GM19397 (cell line): ENCODE measurements around the gene RAPGEF5.

Experiments
- ATAC-seq: cut with Tn5 transposase; IDR thresholded peaks from one replicate; pipeline ENCODE4 v1.9.1; 2021; ENCODE audit warnings: mild to moderate bottlenecking, moderate library complexity; ENCODE audit not compliant: unreplicated experiment

Gene RAPGEF5

DNA sequence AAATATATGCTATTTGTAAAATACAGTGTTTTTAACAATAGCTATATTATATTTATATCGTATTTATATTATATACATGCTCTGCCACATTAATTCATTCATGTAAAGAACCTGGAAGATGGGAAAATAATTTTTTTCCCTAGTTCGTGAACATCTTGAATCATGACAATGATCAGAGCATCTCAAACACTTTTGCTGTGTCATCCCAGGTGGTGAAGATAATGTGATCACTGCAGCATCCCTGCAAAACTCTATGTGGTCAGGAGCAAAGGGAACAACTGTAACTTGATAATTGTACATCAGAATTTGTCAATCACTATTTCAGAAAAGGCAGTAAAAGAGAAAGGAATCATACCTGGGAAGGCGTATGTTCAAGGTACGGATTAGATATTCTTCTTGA, 39.3 kb downstream of the RAPGEF5 start:
- no peak for ATAC-seq

DNA sequence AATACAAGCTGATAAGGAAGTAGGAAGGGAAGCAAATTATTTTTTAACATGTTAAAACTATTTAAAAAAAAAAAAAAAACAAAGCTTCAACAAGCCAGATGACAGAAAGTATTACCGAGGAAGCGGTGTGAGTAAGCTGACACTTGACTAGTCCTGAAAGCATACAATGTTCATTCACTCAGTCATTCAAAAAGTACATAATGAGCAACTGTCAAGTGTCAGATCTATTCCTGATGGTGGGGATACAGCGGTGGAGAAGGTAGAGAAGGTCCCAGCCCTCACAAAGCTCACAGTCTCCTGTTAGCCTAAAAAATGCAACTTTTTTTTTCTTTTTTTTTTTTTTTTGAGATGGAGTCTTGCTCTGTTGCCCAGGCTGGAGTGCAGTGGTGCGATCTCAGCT, 40.0 kb downstream of the RAPGEF5 start:
- no peak for ATAC-seq

DNA sequence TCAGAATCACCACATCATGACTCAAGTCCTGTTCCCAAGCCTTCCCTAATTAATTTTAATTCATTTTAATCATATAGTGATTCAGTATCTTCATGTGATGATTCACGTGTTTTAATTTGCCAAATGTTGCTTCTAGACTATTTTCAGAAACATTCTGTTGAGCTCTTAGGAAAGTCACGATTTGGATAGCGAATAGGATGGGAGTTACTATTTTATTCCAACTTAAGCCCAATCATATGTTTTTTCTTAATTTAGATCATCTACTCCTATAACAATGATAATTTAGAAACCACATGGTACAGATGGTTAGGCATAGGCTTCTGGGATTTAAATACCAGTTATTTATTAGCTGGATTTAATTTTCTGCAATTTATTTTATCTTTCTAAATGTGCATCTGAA, 49.1 kb downstream of the RAPGEF5 start:
- no peak for ATAC-seq

DNA sequence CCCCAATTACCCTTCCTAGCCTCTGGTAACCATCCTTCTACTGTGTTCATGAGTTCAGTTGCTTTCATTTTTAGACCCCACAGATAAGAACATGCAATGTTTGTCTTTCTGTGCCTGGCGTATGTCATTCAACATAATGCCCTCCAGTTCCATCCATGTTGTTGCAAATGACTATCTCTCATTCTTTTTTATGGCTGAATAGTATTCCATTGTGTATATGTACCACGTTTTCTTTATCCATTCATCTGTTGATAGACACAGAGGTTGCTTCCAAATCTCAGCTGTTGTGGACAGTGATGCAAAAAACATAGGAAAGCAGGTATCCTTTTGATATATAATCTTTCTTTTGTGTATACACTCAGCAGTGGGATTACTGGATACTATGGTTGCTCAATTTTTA, 51.2 kb downstream of the RAPGEF5 start:
- ATAC-seq = no peak

DNA sequence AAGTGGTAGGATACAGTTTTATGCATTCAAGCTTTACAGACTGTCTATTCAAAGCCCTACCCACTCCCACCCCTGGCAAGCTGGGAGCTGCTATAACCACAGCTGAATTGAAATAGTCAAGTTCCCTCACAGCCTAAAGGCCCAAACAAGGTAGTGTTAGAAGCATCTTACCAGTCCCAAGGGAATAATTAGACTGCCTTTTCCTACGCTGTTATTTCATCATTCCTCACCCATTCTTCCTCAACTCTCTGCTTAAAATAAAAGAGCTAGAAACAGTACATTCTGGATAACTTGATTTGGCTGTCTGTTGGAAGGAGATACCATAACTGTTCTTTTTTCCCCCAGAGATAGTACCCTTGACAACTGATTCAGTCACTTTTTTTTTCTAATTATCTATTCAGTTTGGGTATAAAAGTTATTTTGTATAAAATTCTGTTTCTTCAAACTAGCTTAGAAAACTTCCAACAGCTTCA, 54.0 kb downstream of the RAPGEF5 start:
- no peak for ATAC-seq

DNA sequence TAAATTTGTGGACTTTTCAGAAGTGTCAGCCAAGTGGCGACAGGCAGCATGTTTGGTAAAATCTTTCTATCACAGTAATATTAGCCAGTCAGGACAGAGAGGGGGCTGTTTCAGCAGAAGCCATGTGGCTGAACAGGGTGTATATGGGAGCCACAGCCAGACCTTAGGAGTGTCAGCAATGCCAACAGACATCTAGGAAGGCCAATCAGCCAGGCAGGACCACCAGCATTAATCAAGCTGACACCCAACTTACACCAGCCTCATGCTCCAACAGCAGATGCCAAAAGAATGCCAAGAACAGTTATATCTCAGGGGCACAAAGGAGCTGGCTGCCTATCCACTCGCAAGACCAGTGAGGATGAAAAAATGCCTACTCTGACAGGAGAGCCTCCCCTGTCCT, 54.8 kb downstream of the RAPGEF5 start:
- ATAC-seq = no peak

DNA sequence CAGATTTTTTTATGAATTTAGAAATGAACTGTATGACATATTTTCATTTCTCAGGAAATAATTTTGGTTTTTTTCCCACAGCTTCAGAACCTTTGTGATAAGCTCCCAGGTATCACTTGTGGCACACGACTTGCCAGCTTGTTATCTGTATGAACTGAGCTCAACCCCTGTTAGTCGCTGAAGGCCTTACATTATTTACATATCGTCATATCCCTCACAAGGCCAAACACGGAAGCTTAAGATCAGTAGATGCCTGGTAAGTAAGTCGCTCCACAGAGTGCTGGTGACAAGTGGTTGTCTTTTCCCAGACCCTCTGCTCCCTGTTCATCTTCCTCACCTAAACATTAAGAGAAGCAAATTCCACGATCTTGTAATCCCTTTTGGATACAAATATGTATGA, 55.2 kb downstream of the RAPGEF5 start:
- no peak for ATAC-seq

DNA sequence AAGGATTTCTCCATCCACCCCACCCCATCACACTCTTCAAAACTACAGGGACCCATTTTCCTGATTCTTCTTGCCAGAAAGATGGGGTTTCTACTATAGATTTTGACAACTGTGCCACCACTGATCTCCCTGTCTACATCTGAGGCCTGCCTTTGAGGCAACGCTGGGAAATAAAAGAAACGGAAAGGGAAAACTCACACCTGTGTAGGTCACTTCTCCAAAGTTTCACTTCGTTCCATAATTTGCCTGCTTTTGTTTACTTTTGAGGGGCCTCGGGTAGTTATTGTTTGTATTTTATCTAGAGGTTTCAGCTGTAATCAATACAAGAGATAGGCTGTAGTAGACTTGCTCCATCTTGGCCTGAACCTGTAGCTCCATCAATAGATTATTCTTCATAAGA, 56.1 kb downstream of the RAPGEF5 start:
- no peak for ATAC-seq

DNA sequence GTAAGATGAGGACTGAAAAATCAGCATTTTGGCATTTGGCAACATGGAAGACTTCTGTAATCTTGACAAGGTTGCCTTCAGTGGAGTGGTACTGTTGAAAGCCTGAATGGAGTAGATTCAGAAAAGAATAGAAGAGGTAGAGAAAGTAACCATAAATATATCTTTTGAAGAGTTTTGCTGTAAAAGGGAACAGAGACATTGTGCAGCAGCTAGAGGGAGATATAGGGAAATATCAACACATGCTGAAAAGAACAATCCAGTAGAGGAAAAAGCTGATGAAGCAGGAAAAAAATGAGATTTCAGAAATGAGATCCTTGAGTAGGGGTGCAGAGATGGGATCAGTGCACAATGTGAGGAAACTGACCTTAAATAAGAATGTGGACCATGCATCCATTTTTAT, 60.0 kb downstream of the RAPGEF5 start:
- ATAC-seq = no peak

DNA sequence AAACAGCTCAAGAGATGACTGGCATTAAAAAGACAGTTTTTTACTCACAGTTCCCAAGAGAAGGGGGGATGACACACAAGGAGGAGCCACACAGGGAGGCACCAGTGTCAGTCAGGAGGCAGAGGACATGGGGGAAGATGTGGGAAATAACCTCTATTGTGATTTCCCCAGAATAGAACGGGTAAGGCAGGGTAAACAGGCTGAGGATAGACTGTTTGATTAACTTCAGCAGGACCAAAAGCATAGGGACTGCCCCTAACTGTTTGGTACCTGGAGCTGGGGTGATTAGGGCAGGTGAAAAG, 60.7 kb downstream of the RAPGEF5 start:
- ATAC-seq = no peak

DNA sequence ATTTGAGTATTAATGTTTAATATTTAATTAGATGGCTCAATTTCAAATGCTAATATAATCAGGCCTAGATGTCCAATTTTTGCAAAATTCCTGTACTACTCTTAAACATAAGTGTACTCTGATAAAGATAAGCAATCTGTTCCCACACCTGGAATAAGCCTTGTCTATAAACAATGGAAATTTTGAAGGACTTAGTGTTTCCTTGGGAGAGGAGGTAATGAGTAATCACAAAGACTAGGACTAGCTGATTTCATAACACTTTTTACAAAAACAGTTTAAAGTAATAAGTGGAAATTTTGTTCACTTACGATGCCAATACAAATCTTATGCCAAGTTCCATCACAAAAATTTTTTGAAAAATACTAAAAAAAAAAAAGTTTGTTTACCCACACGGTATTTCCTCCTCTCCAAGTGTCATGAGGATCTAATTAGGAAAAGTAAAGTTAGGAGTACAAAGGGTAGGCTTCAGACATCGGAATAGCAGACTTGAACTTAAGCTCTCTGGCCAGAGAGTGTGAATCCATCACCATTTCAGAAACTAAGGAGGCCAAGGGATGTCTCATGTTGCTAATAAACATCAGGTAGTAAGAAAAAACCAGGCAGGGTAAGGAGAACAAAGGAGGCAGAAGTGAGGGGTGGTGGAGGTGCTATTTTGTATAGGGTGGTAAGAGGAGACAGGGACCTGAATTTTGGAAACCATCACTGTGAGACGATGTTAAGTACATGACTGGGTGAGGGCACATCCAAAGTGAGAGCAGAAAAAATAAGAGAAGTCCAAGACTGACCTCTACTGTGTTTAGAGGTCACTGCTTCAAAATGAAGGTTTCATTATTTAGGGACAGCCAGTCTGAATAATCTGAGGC, 61.3 kb downstream of the RAPGEF5 start:
- no peak for ATAC-seq

DNA sequence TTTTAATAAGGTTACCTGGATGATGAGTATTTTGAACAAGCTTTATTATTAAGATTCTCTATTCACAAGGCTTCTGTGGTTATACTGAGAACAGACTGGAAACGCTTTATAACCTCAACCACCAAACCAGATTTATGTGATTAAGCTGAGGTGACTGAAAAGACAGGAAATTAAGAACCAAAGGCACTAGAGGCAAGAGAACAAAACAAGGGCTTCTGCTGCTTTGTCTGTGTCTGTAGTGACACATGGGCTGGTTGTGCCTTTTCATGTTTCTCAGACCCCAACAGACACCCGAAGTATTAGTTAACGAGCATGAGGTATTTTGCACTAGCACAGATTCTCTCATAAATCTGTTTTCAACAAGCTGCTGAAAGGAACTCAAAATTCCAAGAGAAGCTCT, 64.4 kb downstream of the RAPGEF5 start:
- ATAC-seq = no peak

DNA sequence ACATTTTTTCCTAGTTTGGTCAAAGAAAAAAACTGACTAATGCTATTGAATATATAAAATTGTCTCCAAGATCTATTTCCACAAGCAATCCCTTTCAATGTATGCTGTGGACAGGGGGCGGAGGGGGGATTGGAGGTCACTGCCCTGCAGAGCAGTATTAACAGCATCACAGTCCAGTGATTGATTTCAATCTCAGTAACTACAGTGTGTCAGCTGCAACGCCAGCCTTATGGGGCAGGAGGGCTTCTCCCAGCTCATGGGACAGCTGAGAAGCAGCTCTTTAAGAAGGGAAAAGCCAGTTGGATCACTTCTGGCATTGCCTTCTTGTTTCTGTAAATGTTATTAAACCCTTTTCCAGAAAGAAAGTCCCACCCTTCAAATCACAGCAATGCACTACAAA, 65.0 kb downstream of the RAPGEF5 start:
- ATAC-seq = no peak

DNA sequence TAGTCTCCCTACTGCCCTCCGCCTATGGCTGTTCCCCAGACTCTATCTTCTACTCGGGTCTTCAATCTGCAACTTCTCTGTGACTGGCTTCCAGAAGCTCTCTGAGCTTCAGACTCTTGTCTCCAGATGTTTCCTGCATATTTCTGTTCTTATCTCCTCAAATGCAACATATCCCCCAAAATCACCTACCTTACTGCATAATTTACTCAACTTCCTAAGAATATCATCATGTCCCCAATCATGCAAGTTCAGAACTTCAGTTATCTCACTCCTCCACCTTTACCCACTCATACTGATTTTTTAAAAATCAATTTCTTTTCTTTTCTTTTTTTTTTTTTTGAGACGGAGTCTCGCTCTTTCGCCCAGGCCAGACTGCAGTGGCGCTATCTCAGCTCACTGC, 68.8 kb downstream of the RAPGEF5 start:
- ATAC-seq = no peak

DNA sequence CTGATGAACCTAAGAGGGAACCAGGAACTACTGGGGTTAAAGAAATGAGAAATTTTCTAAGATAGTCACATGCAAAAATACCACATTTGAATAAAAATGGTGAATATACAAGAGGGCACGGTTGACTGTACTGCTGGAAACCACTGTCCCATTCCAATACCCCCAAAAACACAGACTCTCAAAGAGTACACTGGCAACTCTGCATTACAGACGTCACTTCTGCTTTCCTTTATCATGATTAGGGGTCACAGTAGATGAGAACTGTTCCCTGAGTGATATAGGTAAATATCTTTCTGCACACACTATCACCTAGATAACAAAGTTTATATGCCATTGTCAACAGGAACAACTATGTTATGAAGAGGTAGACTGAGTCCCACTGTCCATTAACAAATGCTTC, 69.5 kb downstream of the RAPGEF5 start:
- no peak for ATAC-seq

DNA sequence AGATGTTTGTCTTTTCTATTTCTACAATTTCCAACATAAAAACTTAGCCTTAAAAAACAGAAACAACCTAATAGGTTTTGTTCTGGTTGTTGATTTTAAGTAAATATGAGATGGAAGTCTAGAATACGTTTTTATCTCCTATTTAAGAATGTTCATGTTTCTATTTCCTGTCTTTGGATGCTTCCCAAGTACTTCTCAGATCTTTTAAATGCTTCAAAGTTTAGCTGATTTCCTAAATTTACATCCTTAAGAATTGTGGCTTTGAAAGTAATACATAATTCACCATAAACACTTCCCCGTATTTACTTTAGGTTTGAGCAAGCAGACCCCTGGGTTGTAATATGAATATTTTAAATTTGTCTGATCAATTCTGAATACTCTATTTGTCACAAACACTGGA, 70.5 kb downstream of the RAPGEF5 start:
- ATAC-seq = no peak

DNA sequence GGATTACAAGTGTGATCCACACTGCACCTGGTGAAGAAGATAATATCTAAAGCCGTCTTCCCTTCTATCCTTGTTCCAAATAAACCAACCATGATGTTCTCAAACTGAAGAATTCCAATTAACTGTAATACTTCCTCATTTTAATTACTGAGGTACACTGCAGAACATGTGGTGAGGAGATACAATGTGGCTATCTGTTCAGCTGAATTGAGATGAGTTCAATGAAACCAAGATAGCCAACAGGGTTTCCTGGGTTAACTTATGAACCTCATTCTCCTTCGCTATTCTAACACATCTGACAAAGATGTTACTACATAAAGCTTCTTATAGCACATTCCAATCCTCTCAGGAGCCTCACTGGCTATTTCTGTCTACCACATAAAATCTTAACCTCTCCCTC, 75.5 kb downstream of the RAPGEF5 start:
- no peak for ATAC-seq

DNA sequence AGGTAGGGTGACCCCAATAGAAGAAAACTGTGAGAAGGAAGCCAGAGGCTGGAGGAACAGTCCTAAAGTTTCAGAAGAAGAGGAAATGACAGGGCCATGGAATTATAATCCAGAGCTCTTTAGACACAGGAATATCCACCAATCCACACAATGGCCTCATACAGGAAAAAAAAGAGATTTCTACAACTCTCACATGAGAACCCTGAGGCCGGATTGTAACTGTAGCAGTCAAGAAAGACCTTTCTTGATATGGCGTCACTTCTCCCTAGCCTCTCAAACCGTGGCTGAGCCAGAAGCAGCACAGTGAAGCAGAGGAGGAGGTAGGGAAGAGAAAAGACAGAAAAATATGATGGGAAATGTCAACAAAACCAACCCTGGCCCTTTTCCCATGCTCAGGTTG, 76.9 kb downstream of the RAPGEF5 start:
- ATAC-seq = no peak

DNA sequence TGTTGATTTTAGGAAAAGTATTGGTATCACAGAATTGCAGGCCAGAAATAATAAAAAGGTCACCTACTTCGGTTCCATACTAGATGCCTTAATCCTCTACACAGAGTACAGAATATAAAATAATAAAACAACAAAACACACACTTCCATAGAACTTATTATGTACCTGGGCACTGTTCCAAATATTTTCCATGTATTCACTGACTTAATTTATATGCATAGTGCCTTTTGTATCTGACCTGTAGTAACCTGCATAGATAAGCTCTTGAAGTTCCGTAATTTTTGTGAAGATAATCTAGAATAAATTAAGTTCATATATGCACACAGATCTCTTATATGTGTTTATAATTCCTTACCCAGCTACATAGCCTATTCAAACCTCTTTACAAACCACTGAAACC, 78.3 kb downstream of the RAPGEF5 start:
- no peak for ATAC-seq

DNA sequence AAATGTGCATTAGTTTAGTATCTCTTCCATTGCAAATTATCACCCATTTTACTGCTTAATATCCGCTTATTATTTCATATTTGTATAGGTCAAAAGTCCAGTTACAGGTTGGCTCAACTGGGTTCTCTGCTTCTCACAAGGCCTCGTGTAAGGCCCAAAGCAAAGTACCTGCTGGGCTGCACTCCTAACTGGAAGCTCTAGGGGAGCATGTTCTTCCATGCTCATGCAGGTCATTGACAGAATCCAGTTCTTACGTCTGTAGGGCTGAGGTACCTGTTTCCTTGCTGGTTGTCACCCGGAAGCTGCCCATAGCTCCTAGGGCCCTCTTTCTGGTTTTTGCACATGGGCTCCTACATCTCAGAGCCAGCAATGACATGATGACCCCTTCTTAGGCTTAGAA, 79.6 kb downstream of the RAPGEF5 start:
- no peak for ATAC-seq

DNA sequence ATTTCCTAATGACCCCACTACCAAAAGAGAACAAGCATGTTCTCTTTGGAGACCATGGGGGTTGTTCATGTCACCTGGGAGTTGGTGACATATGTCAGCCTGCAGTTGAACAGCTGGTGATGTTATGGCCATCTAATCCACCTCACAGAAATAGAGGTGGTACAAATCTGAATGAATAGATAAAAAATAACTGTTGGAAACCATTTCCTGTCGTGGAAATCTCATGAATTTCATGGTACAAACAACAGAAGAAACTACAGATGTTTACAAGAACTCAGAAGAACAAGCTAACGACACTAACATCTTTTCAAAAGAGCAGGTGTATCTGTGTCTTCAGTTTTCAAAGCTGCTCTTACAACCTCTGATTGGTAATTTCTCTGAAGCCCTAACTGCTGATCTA, 81.3 kb downstream of the RAPGEF5 start:
- ATAC-seq = no peak

DNA sequence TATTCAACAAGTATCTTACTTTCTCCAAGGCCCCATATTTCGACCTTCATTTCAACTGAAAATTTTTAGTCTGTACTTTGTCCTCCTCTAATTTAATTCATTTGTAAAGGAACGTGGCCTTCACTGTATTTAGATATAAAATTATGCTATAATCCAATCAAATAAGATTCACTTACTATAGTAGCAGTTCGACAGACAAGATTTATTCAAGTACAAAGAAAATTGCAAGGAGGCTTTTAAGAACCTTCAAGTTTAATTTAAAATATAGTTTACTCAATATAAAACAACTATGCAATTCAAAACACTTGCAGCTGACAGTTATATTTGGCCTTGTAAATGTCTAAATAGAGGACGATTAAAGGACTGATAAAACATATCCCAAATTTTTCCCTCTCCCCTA, 85.6 kb downstream of the RAPGEF5 start:
- ATAC-seq = no peak

DNA sequence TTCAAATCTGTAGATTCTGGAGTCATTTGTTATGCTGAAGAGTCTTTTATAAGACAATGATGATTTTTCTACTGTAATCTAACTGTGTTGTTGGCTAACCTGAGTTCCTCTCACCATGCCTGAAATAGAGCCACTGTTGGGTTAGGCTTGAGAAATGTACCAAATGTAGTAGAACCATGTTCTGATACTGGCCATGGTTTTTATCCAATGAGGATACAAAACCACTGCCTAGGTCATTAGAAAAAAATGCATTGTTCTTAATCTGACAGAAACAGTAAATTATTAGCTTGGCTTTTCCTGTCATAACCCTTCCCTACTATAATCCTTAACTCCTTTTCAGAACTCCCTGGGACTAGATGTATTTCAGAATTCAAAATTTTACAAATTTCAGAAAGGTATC, 86.6 kb downstream of the RAPGEF5 start:
- ATAC-seq = no peak
